Measurements from ENCODE around the gene SLC4A2.

DNA sequence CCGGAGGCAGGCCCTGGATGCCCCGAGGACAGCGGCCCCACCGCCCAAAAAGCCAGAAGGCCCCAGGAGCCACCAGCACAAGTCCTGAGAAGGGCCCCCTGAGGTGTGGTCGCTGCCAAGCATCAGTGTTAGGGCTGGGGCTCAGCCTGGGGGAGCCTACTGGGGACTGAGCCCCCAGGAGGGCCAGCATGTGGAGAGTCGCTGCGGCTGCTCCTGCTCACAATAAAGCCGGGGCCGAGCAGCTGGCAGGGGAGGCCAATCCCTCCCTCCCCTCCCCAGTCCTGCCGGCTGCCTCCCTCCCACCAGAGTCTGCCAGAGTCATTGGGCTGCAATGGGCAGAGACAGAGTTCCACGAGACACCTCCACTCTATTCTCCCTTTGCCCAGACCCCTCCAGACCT, 14.1 kb upstream of the SLC4A2 start:
- TF ChIP-seq, protein P1, sequence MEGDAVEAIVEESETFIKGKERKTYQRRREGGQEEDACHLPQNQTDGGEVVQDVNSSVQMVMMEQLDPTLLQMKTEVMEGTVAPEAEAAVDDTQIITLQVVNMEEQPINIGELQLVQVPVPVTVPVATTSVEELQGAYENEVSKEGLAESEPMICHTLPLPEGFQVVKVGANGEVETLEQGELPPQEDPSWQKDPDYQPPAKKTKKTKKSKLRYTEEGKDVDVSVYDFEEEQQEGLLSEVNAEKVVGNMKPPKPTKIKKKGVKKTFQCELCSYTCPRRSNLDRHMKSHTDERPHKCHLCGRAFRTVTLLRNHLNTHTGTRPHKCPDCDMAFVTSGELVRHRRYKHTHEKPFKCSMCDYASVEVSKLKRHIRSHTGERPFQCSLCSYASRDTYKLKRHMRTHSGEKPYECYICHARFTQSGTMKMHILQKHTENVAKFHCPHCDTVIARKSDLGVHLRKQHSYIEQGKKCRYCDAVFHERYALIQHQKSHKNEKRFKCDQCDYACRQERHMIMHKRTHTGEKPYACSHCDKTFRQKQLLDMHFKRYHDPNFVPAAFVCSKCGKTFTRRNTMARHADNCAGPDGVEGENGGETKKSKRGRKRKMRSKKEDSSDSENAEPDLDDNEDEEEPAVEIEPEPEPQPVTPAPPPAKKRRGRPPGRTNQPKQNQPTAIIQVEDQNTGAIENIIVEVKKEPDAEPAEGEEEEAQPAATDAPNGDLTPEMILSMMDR (IDR thresholded peaks at IDR 0.05): no peak
- no peak for TF ChIP-seq POLR2A (IDR thresholded peaks at IDR 0.05)
